ENCODE data around the gene DCLK1.

Gene DCLK1

DNA sequence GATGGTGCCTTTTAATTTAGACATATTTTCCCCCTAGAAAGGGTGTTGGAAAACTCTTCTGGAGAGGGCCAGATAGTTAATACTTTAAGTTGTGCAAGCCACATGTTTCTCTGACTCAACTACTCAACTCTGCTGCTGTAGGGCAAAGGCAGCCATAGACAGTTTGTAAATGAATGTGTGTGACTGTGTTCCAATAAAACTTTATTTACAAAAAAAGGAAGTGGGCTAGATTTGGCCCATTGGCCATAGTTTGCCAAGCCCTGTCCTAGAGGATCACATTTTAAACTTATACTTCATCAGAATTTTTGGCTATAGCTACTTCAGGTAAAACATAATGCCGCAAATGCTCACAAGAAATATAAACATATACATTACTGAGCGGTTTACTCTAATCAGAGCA lies 348.4 kb downstream of the DCLK1 start:
- TF ChIP-seq POLR2A (IDR thresholded peaks at IDR 0.05; ENCODE audit: low read length) = no peak
- no peak for TF ChIP-seq GATA1 (IDR thresholded peaks at IDR 0.05; ENCODE audit: low read depth, low read length)
- DNase-seq = no peak

DNA sequence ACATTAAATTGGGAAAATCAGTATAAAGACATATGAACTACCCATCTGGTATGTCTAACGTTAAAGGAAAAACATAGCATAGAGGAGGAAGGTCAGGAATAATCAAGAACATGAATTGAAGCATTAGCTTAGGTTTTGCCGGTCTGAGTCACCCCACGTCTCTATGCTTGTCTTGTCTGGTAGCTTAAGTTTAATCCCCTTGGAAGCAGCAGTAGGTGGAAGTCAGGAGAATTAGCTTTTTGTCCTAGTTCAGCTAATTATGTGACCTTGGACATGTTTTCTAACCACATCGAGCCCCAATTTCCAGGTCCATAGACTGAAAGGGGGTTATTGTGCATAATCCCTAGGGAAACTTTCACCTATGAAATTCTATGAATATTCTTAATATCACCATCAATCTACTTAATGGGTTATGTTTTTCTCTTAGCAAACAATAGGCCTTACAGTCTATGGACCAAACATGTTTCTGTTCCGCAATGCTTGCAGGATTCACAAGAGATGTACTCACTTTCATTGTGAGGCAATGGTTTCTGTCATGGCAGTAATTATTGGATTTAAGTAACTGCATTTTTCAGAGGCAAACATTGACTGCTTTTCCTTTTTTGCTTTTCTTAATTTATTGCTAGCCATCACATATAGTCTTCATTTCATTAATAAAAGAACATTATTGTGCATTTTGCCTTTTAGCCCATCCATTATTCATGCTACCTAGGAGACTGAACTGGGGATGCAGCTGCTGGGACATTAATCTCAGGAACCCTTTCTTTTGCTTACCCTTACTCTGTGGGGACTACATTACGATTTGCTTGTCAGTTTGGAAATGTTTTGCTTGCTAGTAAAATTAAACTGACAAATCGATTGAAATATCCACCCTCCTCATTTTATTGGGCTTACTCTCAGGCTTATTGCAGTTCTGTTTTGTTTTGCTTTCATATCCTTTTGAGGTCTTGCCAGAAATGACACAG lies 349.9 kb downstream of the DCLK1 start:
- TF ChIP-seq GATA1 (IDR thresholded peaks at IDR 0.05; ENCODE audit: low read depth, low read length) (no peak), POLR2A (IDR thresholded peaks at IDR 0.05; ENCODE audit: low read length) (no peak)
- no peak for DNase-seq

GRCh38 chr13:35780613-35781012 lies 350.6 kb downstream of the DCLK1 start:
- DNase-seq = no peak
- TF ChIP-seq POLR2A (IDR thresholded peaks at IDR 0.05; ENCODE audit: low read length) (no peak), GATA1 (IDR thresholded peaks at IDR 0.05; ENCODE audit: low read depth, low read length) (no peak)

GRCh38 chr13:35771898-35772297 lies 359.3 kb downstream of the DCLK1 start:
- TF ChIP-seq GATA1 (IDR thresholded peaks at IDR 0.05; ENCODE audit: low read depth, low read length) (no peak), POLR2A (IDR thresholded peaks at IDR 0.05; ENCODE audit: low read length) (no peak)
- no peak for DNase-seq

GRCh38 chr13:35770756-35771297 lies 360.4 kb downstream of the DCLK1 start:
- no peak for TF ChIP-seq POLR2A (IDR thresholded peaks at IDR 0.05; ENCODE audit: low read length)
- TF ChIP-seq GATA1 (IDR thresholded peaks at IDR 0.05; ENCODE audit: low read depth, low read length) = no peak
- DNase-seq = no peak

DNA sequence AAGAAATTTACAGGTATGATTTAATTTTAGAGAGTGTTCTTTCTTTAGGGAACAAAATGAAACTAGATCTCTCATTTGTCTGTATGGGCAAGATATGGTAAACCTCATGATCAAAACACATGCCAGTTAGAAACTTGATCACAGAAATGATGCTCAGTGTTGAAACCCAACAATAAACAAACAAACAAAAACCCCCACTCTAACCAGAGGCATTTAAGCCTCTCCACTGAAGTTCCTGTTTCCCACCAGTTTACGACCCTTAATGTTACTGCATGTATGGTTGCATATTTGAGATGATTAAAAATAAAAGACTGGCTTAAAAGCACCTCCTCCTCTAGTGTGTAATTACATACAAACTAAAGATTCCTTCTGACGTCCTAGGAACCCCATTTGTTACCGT lies 361.4 kb downstream of the DCLK1 start:
- no peak for DNase-seq
- no peak for TF ChIP-seq POLR2A (IDR thresholded peaks at IDR 0.05; ENCODE audit: low read length)
- TF ChIP-seq GATA1 (IDR thresholded peaks at IDR 0.05; ENCODE audit: low read depth, low read length) = no peak

- no peak for DNase-seq
- TF ChIP-seq GATA1 (IDR thresholded peaks at IDR 0.05; ENCODE audit: low read depth, low read length) (no peak), POLR2A (IDR thresholded peaks at IDR 0.05; ENCODE audit: low read length) (no peak)
Measured at GRCh38 chr13:35768551-35768950, 362.6 kb downstream of the DCLK1 start.

GRCh38 chr13:35768073-35768472 lies 363.1 kb downstream of the DCLK1 start:
- no peak for DNase-seq
- TF ChIP-seq POLR2A (IDR thresholded peaks at IDR 0.05; ENCODE audit: low read length) (no peak), GATA1 (IDR thresholded peaks at IDR 0.05; ENCODE audit: low read depth, low read length) (no peak)

DNA sequence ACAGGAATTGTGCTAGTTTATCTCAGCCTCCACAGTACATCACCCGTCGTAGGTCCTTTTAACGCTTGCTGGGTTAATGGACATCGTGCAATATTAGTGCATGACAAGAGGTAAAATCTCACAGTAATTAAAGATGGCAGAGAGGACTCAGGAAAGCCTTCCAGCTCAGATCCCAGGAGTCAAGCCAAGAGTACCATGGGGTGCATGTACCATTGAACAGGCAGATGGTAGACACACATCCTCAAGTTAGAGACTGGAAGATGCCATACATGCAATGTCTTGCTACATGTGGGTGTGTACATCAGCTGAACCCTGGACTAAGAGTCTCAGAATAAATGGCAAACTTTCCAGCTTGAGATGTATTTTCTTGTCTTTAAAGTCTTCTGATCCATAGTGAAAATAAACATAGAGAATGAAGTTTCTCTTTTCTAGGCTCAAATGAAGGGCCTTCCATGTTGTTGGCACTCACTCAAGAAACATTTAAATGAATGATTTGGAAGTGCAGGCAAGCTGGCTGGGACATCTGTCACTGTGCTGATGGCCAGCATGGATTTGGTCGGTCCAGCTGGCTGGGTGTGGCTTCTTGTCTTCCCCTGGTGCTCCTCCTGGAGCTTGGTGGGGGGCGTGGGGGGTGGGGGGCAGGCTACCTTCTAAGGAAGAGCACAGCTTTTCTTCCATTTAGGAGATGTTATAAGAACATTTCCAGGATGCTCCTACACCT lies 363.8 kb downstream of the DCLK1 start:
- DNase-seq = no peak
- TF ChIP-seq GATA1 (IDR thresholded peaks at IDR 0.05; ENCODE audit: low read depth, low read length) = no peak
- no peak for TF ChIP-seq POLR2A (IDR thresholded peaks at IDR 0.05; ENCODE audit: low read length)

DNA sequence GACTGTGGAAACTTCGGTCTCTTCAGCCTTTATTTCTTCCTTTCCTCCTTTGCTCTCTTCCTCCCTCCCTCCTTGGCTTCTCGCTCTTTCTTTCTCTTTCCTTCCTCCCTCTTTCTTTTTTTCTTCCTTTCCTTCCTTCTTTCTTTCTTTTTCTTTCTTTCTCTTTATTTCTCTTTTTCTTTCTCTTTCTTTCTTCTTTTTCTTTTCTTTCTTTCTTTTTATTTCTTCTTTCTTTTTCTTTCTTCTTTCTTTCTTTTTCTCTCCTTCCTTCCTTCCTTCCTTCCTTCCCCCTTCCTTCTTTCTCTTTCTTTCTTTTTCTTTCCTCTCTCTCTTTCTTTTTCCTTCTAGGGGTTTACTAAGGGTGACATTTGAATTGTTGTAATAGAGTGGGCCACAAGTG lies 364.5 kb downstream of the DCLK1 start:
- no peak for TF ChIP-seq POLR2A (IDR thresholded peaks at IDR 0.05; ENCODE audit: low read length)
- no peak for DNase-seq

- no peak for TF ChIP-seq POLR2A (IDR thresholded peaks at IDR 0.05; ENCODE audit: low read length)
- TF ChIP-seq GATA1 (IDR thresholded peaks at IDR 0.05; ENCODE audit: low read depth, low read length) = no peak
- no peak for DNase-seq
Measured at GRCh38 chr13:35765941-35766340, 365.2 kb downstream of the DCLK1 start.

DNA sequence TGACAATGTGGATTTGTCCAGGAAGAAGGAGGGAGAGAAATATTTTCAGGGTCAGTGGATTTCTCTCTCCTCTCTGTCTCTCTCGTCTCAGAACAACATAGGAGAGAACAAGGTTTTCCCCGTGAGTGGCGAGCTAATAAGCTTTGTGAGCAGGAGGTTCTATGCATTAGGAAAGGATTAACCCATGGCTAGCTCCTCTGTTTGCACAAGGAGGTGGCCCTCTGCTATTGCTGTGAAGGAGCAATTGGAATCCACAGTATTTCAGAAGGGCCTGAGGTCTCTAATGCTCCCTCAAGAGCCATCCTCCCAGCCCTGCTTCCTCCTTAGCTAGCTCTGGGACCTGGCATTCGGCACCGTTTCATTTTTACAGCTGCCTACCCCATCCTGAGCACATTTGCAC lies 365.8 kb downstream of the DCLK1 start:
- no peak for DNase-seq
- TF ChIP-seq GATA1 (IDR thresholded peaks at IDR 0.05; ENCODE audit: low read depth, low read length) = no peak
- no peak for TF ChIP-seq POLR2A (IDR thresholded peaks at IDR 0.05; ENCODE audit: low read length)

DNA sequence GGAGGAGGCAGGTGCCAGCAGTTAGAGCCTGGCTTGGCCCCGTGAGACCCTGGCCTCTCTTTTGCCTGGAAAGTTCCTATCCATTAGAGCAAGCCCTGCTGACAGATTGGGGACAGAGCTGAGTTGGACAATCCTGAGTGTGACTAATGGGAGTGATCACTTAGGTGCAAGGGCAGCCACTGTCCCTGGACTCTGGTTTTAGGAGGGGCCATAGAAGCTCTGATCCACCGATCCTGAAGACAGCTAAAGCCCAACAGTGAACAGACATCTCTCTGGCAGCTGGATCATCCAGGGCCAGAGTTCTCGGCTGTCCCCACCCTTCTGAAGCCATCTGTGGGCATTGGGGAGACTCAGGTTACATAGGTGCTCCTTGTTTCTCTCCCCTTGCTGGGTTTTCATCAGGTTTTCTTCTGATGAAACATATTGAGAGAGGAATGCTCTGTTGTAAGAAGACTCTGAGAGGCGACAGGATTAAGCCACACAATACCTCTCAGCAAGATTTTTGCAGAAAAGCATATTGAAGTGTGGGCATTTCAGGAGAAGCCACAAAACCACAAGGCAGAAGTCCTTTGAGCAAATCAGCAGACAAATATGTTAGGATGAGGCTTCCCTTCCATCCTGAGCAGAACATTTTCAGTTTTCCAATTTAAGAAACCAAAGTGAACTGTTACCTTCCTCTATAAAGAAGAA lies 366.7 kb downstream of the DCLK1 start:
- no peak for TF ChIP-seq GATA1 (IDR thresholded peaks at IDR 0.05; ENCODE audit: low read depth, low read length)
- TF ChIP-seq POLR2A (IDR thresholded peaks at IDR 0.05; ENCODE audit: low read length) = no peak
- DNase-seq = no peak

DNA sequence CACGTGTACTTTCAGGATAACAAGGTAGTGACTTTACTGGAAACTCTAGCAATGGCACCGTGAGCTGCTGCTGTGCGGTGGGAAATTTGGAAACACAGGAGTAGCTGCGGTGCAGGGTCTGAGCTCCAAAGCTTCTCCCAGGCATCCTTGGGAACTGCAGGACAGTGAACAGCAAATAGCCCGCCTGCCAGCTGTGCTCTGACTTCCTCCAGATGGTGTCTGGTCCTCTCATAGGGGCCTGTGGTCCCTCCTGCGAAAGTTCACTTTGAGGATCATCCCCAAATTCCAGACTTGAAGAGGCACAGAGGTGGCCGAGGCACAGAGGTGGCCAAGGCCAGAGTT lies 367.4 kb downstream of the DCLK1 start:
- DNase-seq = no peak
- TF ChIP-seq GATA1 (IDR thresholded peaks at IDR 0.05; ENCODE audit: low read depth, low read length) (no peak), POLR2A (IDR thresholded peaks at IDR 0.05; ENCODE audit: low read length) (no peak)

Data from erythroblast (primary cell).